HepG2 (cell line): Measurements from ENCODE around the gene RNU7-1. TPM values are rescaled to one million over a fixed set of nuclear protein-coding genes. Genes with fewer than 3 reads are reported as not detected.

Source experiments
- ATF1 ChIP-seq: IDR thresholded peaks from 2 replicates; pipeline ENCODE4 v1.6.1; 2016; ENCODE audit warnings: mild to moderate bottlenecking, control low read depth
- CTCF ChIP-seq: sonication (generic); formaldehyde crosslinking; IDR thresholded peaks from 2 replicates; pipeline ENCODE4 v1.5.0; 2020; ENCODE audit warnings: mild to moderate bottlenecking, missing genetic modification reagents, moderate library complexity
- IKZF5 ChIP-seq: IDR thresholded peaks from 2 replicates; pipeline ENCODE4 v1.6.1; 2018; ENCODE audit warnings: missing genetic modification reagents, mild to moderate bottlenecking, missing compliant biosample characterization
- ISX ChIP-seq: sonication (generic); formaldehyde crosslinking; conservative IDR thresholded peaks from 2 replicates; pipeline ENCODE4 v1.5.0; 2020; ENCODE audit warnings: missing genetic modification reagents
- KMT2B ChIP-seq: IDR thresholded peaks from 2 replicates; pipeline ENCODE4 v1.6.1; 2016; ENCODE audit warnings: missing genetic modification reagents, missing compliant biosample characterization
- NR2F2 ChIP-seq: IDR thresholded peaks from 2 replicates; pipeline ENCODE4 v1.6.1; 2012; ENCODE audit warnings: low read depth, inconsistent platforms, borderline replicate concordance
- PREB ChIP-seq: sonication (generic); formaldehyde crosslinking; IDR thresholded peaks from 2 replicates; pipeline ENCODE4 v1.4.0; 2020; ENCODE audit warnings: missing genetic modification reagents
- RAD51 ChIP-seq: fragments of 450-650 bp; IDR thresholded peaks from 2 replicates; pipeline ENCODE4 v1.6.1; 2016; ENCODE audit warnings: borderline replicate concordance
- ZNF318 ChIP-seq: sonication (generic); formaldehyde crosslinking; IDR thresholded peaks from 2 replicates; pipeline ENCODE4 v1.4.0; 2020; ENCODE audit warnings: mild to moderate bottlenecking, missing genetic modification reagents
- ZNF331 ChIP-seq: sonication (generic); formaldehyde crosslinking; IDR thresholded peaks from 2 replicates; pipeline ENCODE4 v1.4.0; 2020; ENCODE audit warnings: missing genetic modification reagents
- ZNF605 ChIP-seq: sonication (generic); formaldehyde crosslinking; IDR thresholded peaks from 2 replicates; pipeline ENCODE4 v1.8.0; 2022; ENCODE audit warnings: mild to moderate bottlenecking, missing genetic modification reagents
- ZNF687 ChIP-seq: sonication (generic); formaldehyde crosslinking; IDR thresholded peaks from 2 replicates; pipeline ENCODE4 v1.5.1; 2020; ENCODE audit warnings: mild to moderate bottlenecking, missing genetic modification reagents, moderate library complexity
- ZNF839 ChIP-seq: sonication (generic); formaldehyde crosslinking; IDR thresholded peaks from 2 replicates; pipeline ENCODE4 v1.4.0; 2020; ENCODE audit warnings: missing genetic modification reagents, mild to moderate bottlenecking, borderline replicate concordance
- polyA plus RNA-seq, 8 experiments: library from polyadenylated mRNA; depleted of rRNA in 3 of 8; stranded (reverse) in 7 of 8; unstranded in 1 of 8; fragments of >200 nt; fragmentation: Illumina TruSeq in 4 of 8; extraction: Trizol in 4 of 8; gene quantifications; 2 replicates each; pipeline versions ENCODE4 v1.2.1 to v1.2.3, GENCODE V29; 2011 to 2016; ENCODE audit warnings: low read depth in 4 of 8, missing spikeins in 1 of 8, mixed read lengths in 1 of 8; ENCODE audit not compliant: insufficient read depth in 1 of 8
- total RNA-seq, 5 experiments: library from RNA; depleted of rRNA; stranded (reverse); fragments of >200 nt; fragmentation: Illumina TruSeq; extraction: Trizol; gene quantifications; 2 replicates each; pipeline ENCODE4 v1.2.3, GENCODE V29; 2016; ENCODE audit warnings: low read depth in 1 of 5

Gene RNU7-1
- total and polyA plus RNA-seq, 2 of the 13 experiments (the other 11 are each of a cell fraction or from before 2014, with no cell fraction given): not detected

GRCh38 chr12:6943722-6944380 is at the start of gene RNU7-1, which contains the start of gene C12orf57 (continued):
- TF ChIP-seq ZNF687 (CRISPR knock-in tag) (no peak), NR2F2 (peak; percentile 68; the same call in 1 of the 2 replicates), PREB (CRISPR knock-in tag) (no peak), ZNF839 (CRISPR knock-in tag) (no peak), KMT2B (CRISPR knock-in tag) (peak; percentile 72), ZNF318 (CRISPR knock-in tag) (no peak), ZNF331 (peak; percentile 85), RAD51 (no peak), ISX (CRISPR knock-in tag) (peak; percentile 51; the same call in 1 of the 2 replicates), CTCF (no peak), IKZF5 (CRISPR knock-in tag) (peak; percentile 87), ZNF605 (CRISPR knock-in tag) (no peak), ATF1 (peak; percentile 86)
